K562 (cell line): ENCODE measurements around the gene BID. TPM values are rescaled to one million over a fixed set of nuclear protein-coding genes. Genes with fewer than 3 reads are reported as not detected.

Source experiments
- CBX1 ChIP-seq: sonication (generic); IDR thresholded peaks from 2 replicates; pipeline ENCODE4 v1.6.1; 2016; ENCODE audit warnings: antibody characterized with exemption, low read depth, mild to moderate bottlenecking
- CTBP1 ChIP-seq: fragments of 450-650 bp; IDR thresholded peaks from 2 replicates; pipeline ENCODE4 v1.6.1; 2016; ENCODE audit warnings: borderline replicate concordance
- CTCFL ChIP-seq: IDR thresholded peaks from 2 replicates; pipeline ENCODE4 v1.6.1; 2011; ENCODE audit warnings: borderline replicate concordance, low read depth, mild to moderate bottlenecking, moderate library complexity, low read length; ENCODE audit not compliant: insufficient read depth, poor library complexity, severe bottlenecking
- CXXC5 ChIP-seq: fragments of 250-450 bp; sonication (Bioruptor Pico); IDR thresholded peaks from 2 replicates; pipeline ENCODE4 v1.8.0; 2022; ENCODE audit warnings: inconsistent platforms, mild to moderate bottlenecking, moderate library complexity
- HMGN3 ChIP-seq: IDR thresholded peaks from 2 replicates; pipeline ENCODE4 v1.6.1; 2011; ENCODE audit warnings: borderline replicate concordance, low read depth, mild to moderate bottlenecking, mixed read lengths, low read length; ENCODE audit not compliant: insufficient read length; ENCODE audit errors: extremely low read depth
- JUNB ChIP-seq: fragments of 450-650 bp; formaldehyde crosslinking; conservative IDR thresholded peaks from 2 replicates; pipeline ENCODE4 v1.4.0; 2020; ENCODE audit warnings: mild to moderate bottlenecking
- MAX ChIP-seq: sonication (generic); formaldehyde crosslinking; IDR thresholded peaks from 2 replicates; pipeline ENCODE4 v1.9.0; 2022; ENCODE audit warnings: mild to moderate bottlenecking, missing genetic modification reagents
- MAZ ChIP-seq, 2 experiments: fragments of 450-650 bp in 1 of 2; sonication (generic) in 1 of 2; formaldehyde crosslinking; IDR thresholded peaks in 1 of 2; conservative IDR thresholded peaks in 1 of 2; 2 replicates each; pipeline versions ENCODE4 v1.4.0 to v1.5.0; 2020; ENCODE audit warnings: mild to moderate bottlenecking in 1 of 2, missing genetic modification reagents in 1 of 2
- MTF1 ChIP-seq: fragments of 250-450 bp; sonication (Bioruptor Pico); IDR thresholded peaks from 2 replicates; pipeline ENCODE4 v1.9.0; 2021; ENCODE audit warnings: moderate library complexity, mild to moderate bottlenecking, inconsistent platforms, borderline replicate concordance
- MYC ChIP-seq, 2 experiments: fragments of 250-450 bp in 1 of 2; sonication (Bioruptor Pico) in 1 of 2; IDR thresholded peaks; 2 replicates each; pipeline versions ENCODE4 v1.5.1 to v1.6.1; 2012 to 2021; ENCODE audit warnings: low read depth in 2 of 2, borderline replicate concordance in 1 of 2, improper control_type of control experiment in 1 of 2, low read length in 1 of 2, mild to moderate bottlenecking in 1 of 2, moderate library complexity in 1 of 2
- NCOR1 ChIP-seq: fragments of 450-650 bp; IDR thresholded peaks from 2 replicates; pipeline ENCODE4 v1.6.1; 2016; ENCODE audit warnings: mild to moderate bottlenecking, moderate library complexity
- POLR3A ChIP-seq: IDR thresholded peaks from 2 replicates; pipeline ENCODE4 v1.6.1; 2011; ENCODE audit warnings: borderline replicate concordance, mild to moderate bottlenecking, moderate library complexity; ENCODE audit not compliant: insufficient read length, insufficient read depth; ENCODE audit errors: extremely low read depth
- RAD21 ChIP-seq, 2 experiments: fragments of 250-450 bp in 1 of 2; fragments of 450-650 bp in 1 of 2; sonication (Bioruptor Pico) in 1 of 2; formaldehyde crosslinking in 1 of 2; IDR thresholded peaks in 1 of 2; conservative IDR thresholded peaks in 1 of 2; 2 replicates each; pipeline versions ENCODE4 v1.4.0 to v1.8.0; 2020 to 2022; ENCODE audit warnings: mild to moderate bottlenecking in 2 of 2, moderate library complexity in 1 of 2
- RBM25 ChIP-seq: fragments of 200-400 bp; formaldehyde crosslinking; IDR thresholded peaks from 2 replicates; pipeline ENCODE4 v1.6.1; 2018; ENCODE audit warnings: low read length, low read depth, moderate library complexity; ENCODE audit not compliant: severe bottlenecking
- SRSF3 ChIP-seq: fragments of 200-400 bp; formaldehyde crosslinking; IDR thresholded peaks from 2 replicates; pipeline ENCODE4 v1.6.1; 2016; ENCODE audit warnings: mild to moderate bottlenecking, low read length, moderate library complexity; ENCODE audit not compliant: insufficient read depth
- TEAD4 ChIP-seq, 2 experiments: sonication (generic) in 1 of 2; formaldehyde crosslinking in 1 of 2; IDR thresholded peaks; 2 replicates each; pipeline versions ENCODE4 v1.6.1 to v1.8.0; 2012 to 2022; ENCODE audit warnings: borderline replicate concordance in 1 of 2, inconsistent platforms in 1 of 2, low read length in 1 of 2, mild to moderate bottlenecking in 1 of 2, missing genetic modification reagents in 1 of 2
- XRCC4 ChIP-seq: IDR thresholded peaks from one replicate; pipeline ENCODE4 v1.6.1; 2011; ENCODE audit not compliant: insufficient read depth, insufficient read length; ENCODE audit errors: extremely low read depth
- ZFP1 ChIP-seq: fragments of 450-650 bp; formaldehyde crosslinking; IDR thresholded peaks from 2 replicates; pipeline ENCODE4 v1.4.0; 2020; ENCODE audit warnings: mild to moderate bottlenecking, mixed read lengths
- ZKSCAN3 ChIP-seq: fragments of 250-450 bp; sonication (Bioruptor Pico); IDR thresholded peaks from 2 replicates; pipeline ENCODE4 v1.4.0; 2020
- ZNF175 ChIP-seq: fragments of 200-800 bp; sonication (Bioruptor generic); IDR thresholded peaks from 2 replicates; pipeline ENCODE4 v1.6.1; 2016; ENCODE audit warnings: low read depth, mild to moderate bottlenecking, missing genetic modification characterization, missing compliant biosample characterization
- ZNF655 ChIP-seq: fragments of 250-450 bp; sonication (Bioruptor Pico); IDR thresholded peaks from 2 replicates; pipeline ENCODE4 v1.5.0; 2021
- ZNF785 ChIP-seq: fragments of 250-450 bp; sonication (Bioruptor Pico); IDR thresholded peaks from 2 replicates; pipeline ENCODE4 v1.4.0; 2020; ENCODE audit warnings: mild to moderate bottlenecking
- polyA plus RNA-seq, 8 experiments: library from polyadenylated mRNA; depleted of rRNA in 4 of 8; stranded (reverse) in 5 of 8; unstranded in 3 of 8; fragments of >200 nt; fragmentation: Nextera tagmentation in 2 of 8; fragmentation: Illumina TruSeq in 1 of 8; extraction: Ambion mirVana in 2 of 8; extraction: Trizol in 1 of 8; gene quantifications; 2 replicates each; pipeline versions ENCODE4 v1.2.1 to v1.2.3, GENCODE V29; 2011 to 2014; ENCODE audit warnings: inconsistent platforms in 1 of 8, missing spikeins in 1 of 8
- total RNA-seq, 7 experiments: library from RNA; depleted of rRNA in 6 of 7; stranded (reverse); fragments of >200 nt in 6 of 7; fragmentation: Illumina TruSeq in 2 of 7; extraction: Trizol in 2 of 7; gene quantifications; 2 replicates each; pipeline versions ENCODE4 v1.2.1 to v1.2.3, GENCODE V29; 2011 to 2021; ENCODE audit warnings: low replicate concordance in 1 of 7

The BID gene
- total and polyA plus RNA-seq, 9 of the 15 experiments (the other 6 are each of a cell fraction or from before 2014, with no cell fraction given): 5.2 to 209 (median 63.7) TPM

- TF ChIP-seq CTCFL: peak; percentile 24
- no peak for TF ChIP-seq TEAD4 (IDR thresholded peaks at IDR 0.05; ENCODE audit: low read length)
- no peak for TF ChIP-seq TEAD4 (CRISPR knock-in tag; IDR thresholded peaks at IDR 0.05; ENCODE audit: borderline replicate concordance)
- no peak for TF ChIP-seq XRCC4
- TF ChIP-seq ZKSCAN3: no peak
- TF ChIP-seq HMGN3: peak; percentile 41
- peak; percentile 84 for TF ChIP-seq CTBP1
- no peak for TF ChIP-seq POLR3A
- TF ChIP-seq NCOR1: no peak
- TF ChIP-seq ZNF785 (CRISPR knock-in tag): no peak
- TF ChIP-seq MAZ (CRISPR knock-in tag; conservative IDR thresholded peaks at IDR 0.05 in 1 of 2, IDR thresholded peaks at IDR 0.05 in 1 of 2): 0 out of 4 replicates have a peak, but pooled peaks of 1 of the 2 experiments have one; percentile 30
- TF ChIP-seq ZNF655 (CRISPR knock-in tag): no peak
- no peak for TF ChIP-seq ZFP1 (CRISPR knock-in tag)
- TF ChIP-seq CBX1: no peak
- TF ChIP-seq RAD21 (CRISPR knock-in tag; conservative IDR thresholded peaks at IDR 0.05 in 1 of 2, IDR thresholded peaks at IDR 0.05 in 1 of 2): peak; percentile 44 to 84
- no peak for TF ChIP-seq JUNB (CRISPR knock-in tag)
- TF ChIP-seq MTF1 (CRISPR knock-in tag): no peak
- TF ChIP-seq ZNF175 (CRISPR knock-in tag): no peak
- TF ChIP-seq RBM25: no peak
- TF ChIP-seq SRSF3: no peak
- peak; percentile 79 for TF ChIP-seq MYC (IDR thresholded peaks at IDR 0.05; ENCODE audit: low read depth, low read length)
- TF ChIP-seq MYC (CRISPR knock-in tag; IDR thresholded peaks at IDR 0.05; ENCODE audit: borderline replicate concordance, low read depth): no peak
- TF ChIP-seq MAX (CRISPR knock-in tag): peak; percentile 75
- peak; percentile 70 for TF ChIP-seq CXXC5 (CRISPR knock-in tag)
Measured at GRCh38 chr22:17785185-17786184, 11.2 kb upstream of the BID start (continued).
